NT2/D1 (cell line): ENCODE data around the gene MAD1L1.

ENCODE experiments used
- DNase-seq: peaks from one replicate; pipeline ENCODE4 v3.0.0-alpha.2; 2011; ENCODE audit warnings: low read depth, low spot score
- H3K27me3 ChIP-seq: 2 replicates; pipeline ENCODE4 v1.6.0; 2011; ENCODE audit warnings: mild to moderate bottlenecking; ENCODE audit not compliant: insufficient read length, insufficient read depth
- H3K36me3 ChIP-seq: 2 replicates; pipeline ENCODE4 v1.6.1; 2011; ENCODE audit warnings: mild to moderate bottlenecking, low read length, mixed read lengths; ENCODE audit not compliant: insufficient read depth, insufficient read length
- H3K4me1 ChIP-seq: 2 replicates; pipeline ENCODE4 v1.5.1; 2011; ENCODE audit not compliant: insufficient read depth, insufficient read length
- H3K4me3 ChIP-seq: 2 replicates; pipeline ENCODE4 v1.5.1; 2011; ENCODE audit warnings: low read depth; ENCODE audit not compliant: insufficient read length
- H3K9ac ChIP-seq: 2 replicates; pipeline ENCODE4 v1.6.0; 2011; ENCODE audit warnings: low read depth; ENCODE audit not compliant: insufficient read length
- H3K9me3 ChIP-seq: 2 replicates; pipeline ENCODE4 v1.5.1; 2011; ENCODE audit warnings: mild to moderate bottlenecking, low read length; ENCODE audit not compliant: insufficient read depth
- SUZ12 ChIP-seq: IDR thresholded peaks from 2 replicates; pipeline ENCODE4 v1.6.1; 2011; ENCODE audit not compliant: insufficient read length, insufficient read depth; ENCODE audit errors: extremely low read depth
- YY1 ChIP-seq: IDR thresholded peaks from 2 replicates; pipeline ENCODE4 v1.6.1; 2011; ENCODE audit not compliant: insufficient read length, insufficient read depth
- ZNF274 ChIP-seq: IDR thresholded peaks from 2 replicates; pipeline ENCODE4 v1.6.1; 2011; ENCODE audit warnings: mild to moderate bottlenecking, low read depth, low read length

Gene MAD1L1

GRCh38 chr7:1935176-1936005 lies 297.4 kb downstream of the MAD1L1 start:
- no peak overlapping the region for H3K4me3 ChIP-seq
- H3K4me1 ChIP-seq, result peaks cover 19% of the 10 kb centered on the region
- DNase-seq, result no peak
- peaks cover 22% of the 10 kb centered on the region for H3K9me3 ChIP-seq
- TF ChIP-seq SUZ12 (no peak), ZNF274 (no peak), YY1 (no peak)
- peaks cover 36% of the 10 kb centered on the region for H3K36me3 ChIP-seq
- H3K27me3 ChIP-seq, result no peaks in the 10 kb centered on the region
- no peak overlapping the region for H3K9ac ChIP-seq

GRCh38 chr7:1934756-1935155 lies 298.0 kb downstream of the MAD1L1 start:
- peaks cover 13% of the 10 kb centered on the region for H3K4me1 ChIP-seq
- TF ChIP-seq ZNF274 (no peak), SUZ12 (no peak), YY1 (no peak)
- H3K4me3 ChIP-seq, result no peak overlapping the region
- no peaks in the 10 kb centered on the region for H3K27me3 ChIP-seq
- peaks cover 22% of the 10 kb centered on the region for H3K9me3 ChIP-seq
- H3K36me3 ChIP-seq, result peaks cover 36% of the 10 kb centered on the region
- no peak overlapping the region for H3K9ac ChIP-seq
- DNase-seq, result no peak

- H3K9me3 ChIP-seq, result peaks cover 18% of the 10 kb centered on the region
- no peak for DNase-seq
- no peak overlapping the region for H3K9ac ChIP-seq
- H3K4me1 ChIP-seq, result peaks cover 12% of the 10 kb centered on the region
- H3K36me3 ChIP-seq, result peaks cover 36% of the 10 kb centered on the region
- no peaks in the 10 kb centered on the region for H3K27me3 ChIP-seq
- H3K4me3 ChIP-seq, result no peak overlapping the region
- TF ChIP-seq YY1 (no peak), SUZ12 (no peak), ZNF274 (no peak)
Measured at GRCh38 chr7:1934017-1934416, 298.7 kb downstream of the MAD1L1 start.

- no peak overlapping the region for H3K4me3 ChIP-seq
- peaks cover 36% of the 10 kb centered on the region for H3K36me3 ChIP-seq
- no peak overlapping the region for H3K9ac ChIP-seq
- no peak for TF ChIP-seq YY1
- no peak for TF ChIP-seq SUZ12
- TF ChIP-seq ZNF274, result no peak
- no peak for DNase-seq
- peaks cover 10% of the 10 kb centered on the region; the same call in 1 of the 2 replicates for H3K9me3 ChIP-seq
- H3K4me1 ChIP-seq, result peaks cover 12% of the 10 kb centered on the region
- H3K27me3 ChIP-seq, result no peaks in the 10 kb centered on the region
Measured at GRCh38 chr7:1933066-1933750, 299.5 kb downstream of the MAD1L1 start.

- H3K4me1 ChIP-seq, result peaks cover 9% of the 10 kb centered on the region
- H3K36me3 ChIP-seq, result peaks cover 34% of the 10 kb centered on the region
- no peak for DNase-seq
- no peak for TF ChIP-seq ZNF274
- no peak for TF ChIP-seq SUZ12
- no peak for TF ChIP-seq YY1
- H3K9me3 ChIP-seq, result no peaks in the 10 kb centered on the region; the same call in 1 of the 2 replicates
- no peak overlapping the region for H3K4me3 ChIP-seq
- H3K27me3 ChIP-seq, result no peaks in the 10 kb centered on the region
- H3K9ac ChIP-seq, result no peak overlapping the region
Measured at GRCh38 chr7:1931951-1932270, 300.8 kb downstream of the MAD1L1 start.

- no peak for DNase-seq
- no peak overlapping the region for H3K4me3 ChIP-seq
- no peaks in the 10 kb centered on the region for H3K27me3 ChIP-seq
- TF ChIP-seq YY1 (no peak), ZNF274 (no peak), SUZ12 (no peak)
- peaks cover 9% of the 10 kb centered on the region for H3K4me1 ChIP-seq
- H3K9ac ChIP-seq, result no peak overlapping the region
- H3K36me3 ChIP-seq, result peaks cover 30% of the 10 kb centered on the region
- no peaks in the 10 kb centered on the region; the same call in 1 of the 2 replicates for H3K9me3 ChIP-seq
Measured at GRCh38 chr7:1931256-1931950, 301.3 kb downstream of the MAD1L1 start.
